Measurements from ENCODE around the gene FBXW8. TPM values are rescaled to one million over a fixed set of nuclear protein-coding genes. Genes with fewer than 3 reads are reported as not detected.

FBXW8 gene
- total RNA-seq, 1 donor from 2014 or later = 3.3 TPM

DNA sequence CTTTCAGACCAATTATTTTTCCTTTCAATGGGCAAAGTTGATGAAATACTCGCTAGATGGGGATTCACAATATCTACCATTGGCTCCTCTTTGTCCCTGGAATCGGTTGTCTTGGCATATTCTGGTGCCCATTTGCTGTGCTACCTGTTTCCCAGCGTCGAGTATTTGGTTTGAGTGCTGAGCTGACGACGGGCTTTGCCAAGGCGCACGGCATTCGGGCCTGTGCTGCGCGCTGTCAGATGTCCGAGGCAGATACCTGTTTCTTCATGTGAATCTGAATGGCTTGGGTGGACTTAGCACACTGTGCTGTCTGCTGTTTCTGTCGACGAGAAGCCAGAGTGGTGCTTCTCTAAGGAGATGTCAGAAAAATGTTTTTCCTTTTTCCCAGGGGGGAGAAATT is 107.5 kb downstream of the FBXW8 start:
- Histone ChIP-seq H3K27ac (no peak overlapping the region), H3K27me3 (no peaks in the 10 kb centered on the region), H3K4me3 (no peak overlapping the region), H3K4me1 (no peaks in the 10 kb centered on the region), H3K9me3 (peaks cover 0 to 20% of the 10 kb centered on the region in 2 donors), H3K36me3 (peaks cover 24 to 40% of the 10 kb centered on the region in 2 donors)
- peak in 1 of 2 donors; percentile 13 for DNase-seq (ENCODE audit: low spot score in 2 of 2)
- intact Hi-C loops (cut with DNase I) = no loop called here
- TF ChIP-seq, protein P1, sequence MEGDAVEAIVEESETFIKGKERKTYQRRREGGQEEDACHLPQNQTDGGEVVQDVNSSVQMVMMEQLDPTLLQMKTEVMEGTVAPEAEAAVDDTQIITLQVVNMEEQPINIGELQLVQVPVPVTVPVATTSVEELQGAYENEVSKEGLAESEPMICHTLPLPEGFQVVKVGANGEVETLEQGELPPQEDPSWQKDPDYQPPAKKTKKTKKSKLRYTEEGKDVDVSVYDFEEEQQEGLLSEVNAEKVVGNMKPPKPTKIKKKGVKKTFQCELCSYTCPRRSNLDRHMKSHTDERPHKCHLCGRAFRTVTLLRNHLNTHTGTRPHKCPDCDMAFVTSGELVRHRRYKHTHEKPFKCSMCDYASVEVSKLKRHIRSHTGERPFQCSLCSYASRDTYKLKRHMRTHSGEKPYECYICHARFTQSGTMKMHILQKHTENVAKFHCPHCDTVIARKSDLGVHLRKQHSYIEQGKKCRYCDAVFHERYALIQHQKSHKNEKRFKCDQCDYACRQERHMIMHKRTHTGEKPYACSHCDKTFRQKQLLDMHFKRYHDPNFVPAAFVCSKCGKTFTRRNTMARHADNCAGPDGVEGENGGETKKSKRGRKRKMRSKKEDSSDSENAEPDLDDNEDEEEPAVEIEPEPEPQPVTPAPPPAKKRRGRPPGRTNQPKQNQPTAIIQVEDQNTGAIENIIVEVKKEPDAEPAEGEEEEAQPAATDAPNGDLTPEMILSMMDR (IDR thresholded peaks at IDR 0.05) = no peak

GRCh38 chr12:117018685-117019084 is 107.9 kb downstream of the FBXW8 start:
- TF ChIP-seq, protein P1 (IDR thresholded peaks at IDR 0.05) = no peak
- intact Hi-C loops (cut with DNase I) = no loop called here
- H3K4me3 ChIP-seq = no peak overlapping the region
- DNase-seq (ENCODE audit: low spot score in 2 of 2) = no peak
- no peaks in the 10 kb centered on the region for H3K4me1 ChIP-seq
- no peak overlapping the region for H3K27ac ChIP-seq
- H3K27me3 ChIP-seq = no peaks in the 10 kb centered on the region
- H3K9me3 ChIP-seq = peaks cover 0 to 16% of the 10 kb centered on the region in 2 donors
- H3K36me3 ChIP-seq = peaks cover 22 to 37% of the 10 kb centered on the region in 2 donors

DNA sequence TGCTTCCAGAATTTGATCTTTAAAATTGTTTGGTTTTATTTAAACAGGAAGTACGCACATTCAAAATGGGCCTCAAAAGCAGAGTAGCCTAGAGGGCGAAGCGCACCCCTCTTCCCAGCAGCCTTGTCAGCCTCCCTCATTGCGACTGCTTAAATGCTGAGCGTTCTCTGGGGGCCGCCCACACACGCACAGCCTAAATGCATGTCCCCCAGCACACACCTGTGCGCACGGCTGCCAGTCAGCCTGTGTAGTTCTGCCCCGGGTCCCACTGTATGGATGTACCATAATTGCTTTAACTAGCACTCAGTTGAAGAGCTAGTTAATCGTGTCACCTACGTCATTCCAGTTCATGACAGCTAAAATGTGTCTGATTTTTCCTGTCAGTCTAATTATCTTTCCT is 109.1 kb downstream of the FBXW8 start:
- TF ChIP-seq, protein P1 (IDR thresholded peaks at IDR 0.05) = no peak
- intact Hi-C loops (cut with DNase I) = loop anchor here (10.0 kb wide), 1 partner anchor 95 kb away; no protein-coding TSS in a partner anchor
- DNase-seq (ENCODE audit: low spot score in 2 of 2) = peak in 1 of 2 donors; percentile 19

GRCh38 chr12:117020536-117021220 is 109.9 kb downstream of the FBXW8 start:
- TF ChIP-seq, protein P1 (IDR thresholded peaks at IDR 0.05) = no peak
- peak in 1 of 2 donors; percentile 55 for DNase-seq (ENCODE audit: low spot score in 2 of 2)
- Histone ChIP-seq H3K27me3 (no peaks in the 10 kb centered on the region), H3K4me1 (peaks cover 0 to 3% of the 10 kb centered on the region in 2 donors), H3K36me3 (peaks cover 15 to 32% of the 10 kb centered on the region in 2 donors), H3K27ac (no peak overlapping the region), H3K9me3 (peaks cover 0 to under 1% of the 10 kb centered on the region in 2 donors), H3K4me3 (no peak overlapping the region)
- intact Hi-C loops (cut with DNase I) = loop anchor here (10.0 kb wide), 1 partner anchor 94 kb away; no protein-coding TSS in a partner anchor

More for the DNA sequence above, 109.1 kb downstream of the FBXW8 start:
- Histone ChIP-seq H3K27me3 (no peaks in the 10 kb centered on the region), H3K4me1 (no peaks in the 10 kb centered on the region), H3K9me3 (peaks cover 0 to 4% of the 10 kb centered on the region in 2 donors), H3K4me3 (no peak overlapping the region), H3K36me3 (peaks cover 19 to 35% of the 10 kb centered on the region in 2 donors), H3K27ac (no peak overlapping the region)

- Histone ChIP-seq H3K4me3 (no peak overlapping the region), H3K36me3 (peaks cover 18 to 37% of the 10 kb centered on the region in 2 donors), H3K4me1 (peaks cover 0 to 5% of the 10 kb centered on the region in 2 donors), H3K27me3 (no peaks in the 10 kb centered on the region), H3K9me3 (no peaks in the 10 kb centered on the region), H3K27ac (no peak overlapping the region)
- intact Hi-C loops (cut with DNase I) = loop anchor here (10.0 kb wide), 1 partner anchor 92 kb away; no protein-coding TSS in a partner anchor
- peak in 1 of 2 donors; percentile 21 for DNase-seq (ENCODE audit: low spot score in 2 of 2)
- TF ChIP-seq, protein P1 (IDR thresholded peaks at IDR 0.05) = no peak
These were observed 111.7 kb downstream of the FBXW8 start for GRCh38 chr12:117022465-117022864.

Data from ascending aorta (tissue), 2 donors.